Bronchus fibroblast of lung (primary cell): ENCODE data around the gene MAP3K3. TPM values are rescaled to one million over a fixed set of nuclear protein-coding genes. Genes with fewer than 3 reads are reported as not detected.

ENCODE experiments used
- total RNA-seq: library from RNA; depleted of rRNA; stranded (reverse); fragments of >200 nt; gene quantifications from 2 replicates; pipeline ENCODE4 v1.2.3, GENCODE V29; 2015

Gene MAP3K3
- total RNA-seq = 21.6 and 21.9 TPM in 2 replicates

DNA sequence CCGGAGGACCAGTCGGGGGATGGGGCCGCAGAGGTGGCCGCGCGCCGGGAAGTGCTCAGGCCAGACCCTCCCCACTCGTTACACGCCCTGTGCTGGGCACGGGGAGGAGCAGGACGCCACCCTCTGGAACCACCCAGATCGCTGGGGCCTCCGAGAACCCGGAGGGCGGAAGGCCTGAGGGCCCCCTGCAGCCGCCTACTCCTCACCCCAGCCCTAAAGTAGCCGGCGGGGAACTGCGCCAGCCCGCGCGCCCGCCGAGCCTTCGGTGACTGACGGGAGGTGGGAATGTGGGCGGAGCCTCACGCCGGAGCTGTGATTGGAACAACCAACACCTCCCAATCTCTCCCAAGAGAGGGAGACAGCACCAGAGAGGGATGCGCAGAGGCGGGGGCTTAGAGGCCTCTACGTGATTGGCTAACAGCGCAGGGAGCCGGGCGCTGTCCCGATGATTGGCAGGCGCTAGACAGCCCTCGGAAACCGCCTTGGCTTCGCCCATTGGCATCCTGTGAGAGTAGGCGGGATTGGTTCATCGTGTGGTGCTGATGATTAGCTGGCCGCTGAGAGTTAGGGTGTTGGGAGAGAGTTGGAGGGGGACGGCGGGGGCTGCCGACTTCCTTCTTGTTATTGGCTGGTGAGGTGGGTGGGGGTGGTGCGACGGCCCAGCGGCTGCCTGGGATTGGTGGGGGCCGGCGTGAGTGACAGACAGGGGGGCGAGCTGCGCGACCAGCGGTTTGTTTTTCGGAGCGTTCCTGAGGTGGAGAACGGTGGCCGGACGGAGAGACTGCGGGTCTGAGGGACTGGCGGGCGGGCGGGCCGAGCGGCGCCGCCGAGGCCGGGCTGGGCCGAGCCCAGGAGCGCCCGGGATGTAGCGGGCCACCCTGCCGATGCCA lies at the start of gene MAP3K3:
MAP3K3 (plus strand) TSS at position 734 of the 890 bp plus-strand sequence. CDS start 343 bp downstream, outside the sequence.

DNA sequence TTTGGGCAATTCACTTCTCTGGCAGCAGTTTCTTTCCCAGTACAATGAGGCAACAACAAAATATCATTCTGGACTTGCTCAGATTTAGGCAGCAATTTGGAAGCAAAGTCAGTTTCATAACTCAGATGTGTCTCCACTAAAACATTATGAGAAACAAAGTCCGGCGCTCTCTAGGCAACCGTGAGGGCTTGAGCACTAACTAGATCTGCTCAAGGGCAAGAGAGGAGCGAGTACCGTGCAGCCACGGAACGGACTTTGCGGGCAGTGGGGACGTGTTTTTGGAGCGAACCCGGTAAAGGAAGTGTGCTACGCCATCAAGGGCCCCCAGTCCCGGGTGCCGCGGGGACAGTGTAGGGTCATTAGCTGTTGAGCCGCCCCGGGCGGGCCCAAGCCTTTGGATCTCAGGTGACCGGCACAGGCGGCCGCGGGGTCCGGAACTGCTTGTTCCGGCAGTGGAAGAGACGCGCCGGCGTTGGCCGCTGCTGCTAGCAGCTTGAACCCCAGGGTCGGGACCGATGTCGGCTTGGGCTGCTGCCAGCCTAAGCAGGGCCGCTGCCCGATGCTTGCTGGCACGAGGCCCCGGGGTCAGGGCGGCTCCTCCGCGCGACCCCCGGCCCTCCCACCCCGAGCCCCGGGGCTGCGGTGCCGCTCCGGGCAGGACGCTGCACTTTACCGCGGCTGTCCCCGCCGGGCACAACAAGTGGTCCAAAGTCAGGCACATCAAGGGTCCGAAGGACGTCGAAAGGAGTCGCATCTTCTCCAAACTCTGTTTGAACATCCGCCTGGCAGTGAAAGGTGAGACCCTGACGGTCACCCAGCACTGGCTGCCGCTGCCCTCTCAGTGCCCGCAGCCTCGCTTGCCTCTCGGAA lies 21.4 kb upstream of the MAP3K3 start, which contains the start of gene TACO1:
TACO1 (plus strand) TSS at position 327 of the 870 bp plus-strand sequence; CDS start at position 516, 189 bp downstream.

DNA sequence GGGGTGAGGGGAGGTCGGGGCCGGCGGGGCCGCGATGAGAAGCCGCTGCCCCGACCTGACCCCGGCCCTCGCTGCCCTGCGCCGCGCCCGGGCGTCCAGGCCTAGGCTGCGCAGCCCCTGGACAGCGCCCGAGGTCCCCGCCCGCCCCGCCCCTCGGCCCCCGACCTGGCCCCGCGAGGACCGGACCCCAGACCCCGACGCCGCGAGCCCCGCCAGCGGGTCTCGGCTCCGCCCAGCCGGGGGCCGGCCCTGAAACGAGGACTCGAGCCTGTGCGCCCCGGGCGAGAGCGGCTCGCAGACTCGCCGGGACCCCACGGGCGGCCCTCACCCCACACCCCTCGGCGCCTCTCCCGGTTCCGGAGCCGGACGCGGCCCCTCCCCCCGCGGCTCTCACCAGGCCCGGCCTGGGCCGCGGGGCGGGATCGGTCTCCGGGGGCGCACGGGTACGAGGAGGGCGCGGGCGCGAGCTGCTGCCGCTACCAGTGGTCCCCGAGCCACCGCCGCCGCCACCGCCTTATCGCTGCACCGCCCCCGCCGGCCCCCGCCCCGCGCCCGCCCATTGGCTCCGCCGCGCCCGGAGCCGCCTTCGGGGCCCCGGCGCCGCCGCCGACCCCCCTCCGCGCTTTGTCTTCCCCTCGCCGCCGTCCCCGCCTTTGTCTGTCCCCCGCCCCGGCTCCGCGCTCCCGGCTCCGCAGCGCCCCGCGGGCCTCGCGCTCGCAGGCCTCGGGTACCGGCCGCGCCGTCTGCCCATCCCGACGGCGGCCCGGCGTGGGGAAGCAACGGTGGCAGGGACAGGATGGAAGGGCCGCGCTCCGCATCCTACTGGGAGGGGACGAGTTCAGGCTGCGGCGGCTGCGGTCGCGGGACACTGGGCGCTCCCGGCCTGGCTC lies 77.7 kb downstream of the MAP3K3 start, which contains the start of gene LIMD2:
LIMD2 (minus strand) TSS at position 488 of the 890 bp plus-strand sequence. CDS start 827 bp downstream, outside the sequence.

DNA sequence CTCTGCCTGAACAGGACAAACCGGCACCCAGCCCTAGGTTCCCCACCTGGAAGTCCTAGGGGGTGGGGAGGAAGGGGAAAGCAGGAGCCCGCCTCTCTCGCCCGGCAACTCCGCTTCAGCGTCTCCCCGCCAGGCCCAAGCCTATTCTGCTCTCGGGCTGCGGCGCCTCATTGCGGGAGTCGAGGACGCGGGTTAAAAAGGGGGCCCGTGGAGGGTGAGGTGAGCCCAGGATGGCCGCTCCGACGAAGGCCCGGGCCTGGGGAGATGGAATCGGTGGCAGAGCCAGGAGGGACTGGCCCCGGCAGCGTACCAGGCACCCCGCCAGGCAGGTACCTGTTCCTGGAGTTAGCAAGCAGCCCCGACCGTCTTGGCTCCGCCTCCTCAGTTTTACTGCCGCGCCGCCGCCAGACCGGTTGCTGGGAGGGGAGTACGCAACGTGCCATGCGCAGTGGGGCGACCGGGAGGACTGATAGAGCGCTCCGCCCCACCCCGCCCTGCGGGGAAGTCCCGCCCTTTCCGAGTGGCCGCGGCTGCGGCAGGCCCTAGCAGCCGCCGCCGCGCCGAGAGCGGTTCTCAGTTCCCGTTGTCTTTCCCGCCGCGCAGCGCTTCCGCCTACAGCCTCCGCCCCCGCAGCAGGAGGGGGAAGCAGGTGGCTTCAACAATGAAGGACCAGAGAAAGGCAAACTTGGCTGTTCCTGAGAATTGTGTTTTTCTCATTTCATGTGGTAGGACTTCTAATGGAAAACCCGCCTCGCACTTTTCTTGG lies 119.4 kb downstream of the MAP3K3 start, which contains the start of gene STRADA:
STRADA (minus strand) TSS at position 392 of the 766 bp plus-strand sequence. CDS start 13,430 bp downstream, outside the sequence.

Other genes with a start within 250 kb of the MAP3K3 start
- 7.2 and 8.2 TPM in 2 replicates for gene CYB561, start 176.1 kb upstream of the MAP3K3 start, total RNA-seq
- gene ACE, start 145.4 kb upstream of the MAP3K3 start, total RNA-seq = 0.89 and 1.0 TPM in 2 replicates
- gene KCNH6, start 99.1 kb upstream of the MAP3K3 start, total RNA-seq = not detected in 2 replicates
- 26.3 and 26.4 TPM in 2 replicates for gene DCAF7, start 71.9 kb upstream of the MAP3K3 start, total RNA-seq
- gene TACO1, start 21.5 kb upstream of the MAP3K3 start, total RNA-seq = 26.7 and 30.2 TPM in 2 replicates
- 24.4 and 31.3 TPM in 2 replicates for gene LIMD2, start 77.7 kb downstream of the MAP3K3 start, total RNA-seq
- gene STRADA, start 119.4 kb downstream of the MAP3K3 start, total RNA-seq = 18.8 and 22.6 TPM in 2 replicates
- gene CCDC47, start 151.2 kb downstream of the MAP3K3 start, total RNA-seq = 20.3 and 22.6 TPM in 2 replicates
- gene DDX42, start 151.8 kb downstream of the MAP3K3 start, total RNA-seq = 27.9 and 31.2 TPM in 2 replicates
- gene PSMC5, start 205.0 kb downstream of the MAP3K3 start, total RNA-seq = 64.2 and 92.2 TPM in 2 replicates
- 36.7 and 50.5 TPM in 2 replicates for gene FTSJ3, start 205.2 kb downstream of the MAP3K3 start, total RNA-seq
- gene SMARCD2, start 220.3 kb downstream of the MAP3K3 start, total RNA-seq = 106 and 111 TPM in 2 replicates